ENCODE data around the gene OSMR. TPM values are rescaled to one million over a fixed set of nuclear protein-coding genes. Genes with fewer than 3 reads are reported as not detected.
"Not testable (repeated sequence)": the region's sequence is repeated elsewhere in the genome, so short reads cannot be mapped to it uniquely, and the experiment has no call there.

OSMR gene
- total and polyA plus RNA-seq, 9 of the 15 experiments (the other 6 are each of a cell fraction or from before 2014, with no cell fraction given) = 0.18 to 1.7 (median 0.94) TPM

GRCh38 chr5:38861986-38862770 is 16.4 kb downstream of the OSMR start:
- POLR2A ChIA-PET; H3K36me3 ChIP-seq (ENCODE audit: control insufficient read depth, insufficient read depth, low read length); H3K9me1 ChIP-seq (ENCODE audit: control insufficient read depth, insufficient read depth, low read length); CTCF ChIA-PET (ENCODE audit: low intra/inter-chr PET ratio); BruUV-seq (replicated peaks); H3K27ac ChIP-seq (ENCODE audit: extremely low read depth, low read depth, low read length); H3K79me2 ChIP-seq (ENCODE audit: control insufficient read depth, insufficient read depth, low read length); H3K4me3 ChIP-seq; in situ Hi-C loops (cut with MboI); intact Hi-C loops (cut with micrococcal nuclease); H3K4me1 ChIP-seq (replicated peaks in 1 of 2; ENCODE audit: control insufficient read depth in 2 of 2, insufficient read depth in 2 of 2, low read length in 2 of 2); H3K4me2 ChIP-seq (ENCODE audit: insufficient read depth, low read length); H4K20me1 ChIP-seq (replicated peaks; ENCODE audit: control insufficient read depth, insufficient read depth, low read length); H2AFZ ChIP-seq (ENCODE audit: low read depth, low read length); H3K27me3 ChIP-seq (ENCODE audit: control insufficient read depth in 2 of 2, insufficient read depth in 2 of 2, low read length in 2 of 2); ATAC-seq; FAIRE-seq; H3K9ac ChIP-seq (ENCODE audit: insufficient read depth in 1 of 2, low read depth in 2 of 2, low read length in 2 of 2); DNase-seq (ENCODE audit: extremely low read depth in 1 of 4, low spot score in 3 of 4); H3K9me3 ChIP-seq (replicated peaks; ENCODE audit: control insufficient read depth, insufficient read depth, low read depth, low read length): not testable (repeated sequence)
- WGBS (ENCODE audit: insufficient coverage, low coverage, missing lambda C conversion rate) = 59% methylated on average over 17 of the region's 64 CpGs

DNA sequence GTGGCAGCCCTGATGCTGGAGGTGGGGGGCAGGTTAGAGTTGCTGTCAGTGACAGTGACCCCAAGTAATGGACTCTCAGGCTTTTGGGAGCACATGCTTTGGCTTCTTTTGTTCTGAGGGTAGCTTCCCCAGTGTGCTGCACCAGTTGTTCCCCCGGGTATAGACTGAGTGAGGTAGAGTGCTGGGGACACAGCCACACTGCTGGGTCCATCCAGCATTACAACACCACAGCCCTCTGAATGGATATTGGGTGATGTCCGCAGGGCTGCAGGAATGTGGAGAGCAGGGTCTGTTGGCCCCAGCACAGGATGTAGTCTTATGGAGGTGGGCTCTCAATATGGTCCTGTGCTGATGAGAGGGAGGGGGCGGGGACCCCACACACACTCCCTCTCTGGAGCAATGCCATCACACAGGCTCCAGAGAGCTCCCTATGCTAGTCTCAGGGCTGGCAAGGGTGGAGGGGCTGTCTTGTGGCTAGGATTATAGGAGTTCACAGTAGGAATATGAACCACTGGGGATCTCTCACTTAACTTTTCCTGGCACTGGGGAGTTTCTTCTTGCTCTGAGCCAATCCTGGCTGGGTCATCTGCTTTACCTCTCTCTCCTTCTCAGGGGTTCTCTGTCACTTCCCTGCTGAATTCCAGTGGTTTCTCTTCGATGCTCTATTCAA is 20.7 kb downstream of the OSMR start:
- Histone ChIP-seq H4K20me1 (replicated peaks; ENCODE audit: control insufficient read depth, insufficient read depth, low read length) (no peaks in the 10 kb centered on the region), H3K4me2 (ENCODE audit: insufficient read depth, low read length) (no peak overlapping the region), H3K9ac (ENCODE audit: insufficient read depth in 1 of 2, low read depth in 2 of 2, low read length in 2 of 2) (no peak overlapping the region), H3K36me3 (ENCODE audit: control insufficient read depth, insufficient read depth, low read length) (no peaks in the 10 kb centered on the region), H3K79me2 (ENCODE audit: control insufficient read depth, insufficient read depth, low read length) (no peaks in the 10 kb centered on the region), H3K27ac (ENCODE audit: extremely low read depth, low read depth, low read length) (no peak overlapping the region), H3K4me3 (no peak overlapping the region), H3K4me1 (replicated peaks in 1 of 2; ENCODE audit: control insufficient read depth in 2 of 2, insufficient read depth in 2 of 2, low read length in 2 of 2) (no peaks in the 10 kb centered on the region; a peak in 3 of 5 replicates), H2AFZ (ENCODE audit: low read depth, low read length) (no peak overlapping the region), H3K27me3 (ENCODE audit: control insufficient read depth in 2 of 2, insufficient read depth in 2 of 2, low read length in 2 of 2) (no peaks in the 10 kb centered on the region), H3K9me3 (replicated peaks; ENCODE audit: control insufficient read depth, insufficient read depth, low read depth, low read length) (no peaks in the 10 kb centered on the region), H3K9me1 (ENCODE audit: control insufficient read depth, insufficient read depth, low read length) (no peaks in the 10 kb centered on the region)
- 2% methylated on average over 3 of the region's 4 CpGs for WGBS (ENCODE audit: insufficient coverage, low coverage, missing lambda C conversion rate)
- ATAC-seq (no peak), FAIRE-seq (no peak), DNase-seq (ENCODE audit: extremely low read depth in 1 of 4, low spot score in 3 of 4) (no peak)
- ChIA-PET CTCF (ENCODE audit: low intra/inter-chr PET ratio) (no interaction called here), POLR2A (interaction anchor here (0.6 kb wide), 1 partner anchor 33 kb away, joined by 3 read pairs; no protein-coding TSS in a partner anchor)
- no TSS peak for BruUV-seq (replicated peaks)
- intact Hi-C loops (cut with micrococcal nuclease) = no loop called here
- in situ Hi-C loops (cut with MboI) = no loop called here
- TF ChIP-seq TGIF2 (CRISPR knock-in tag; IDR thresholded peaks at IDR 0.05) = no peak
- no peak for TF ChIP-seq ARID2 (IDR thresholded peaks at IDR 0.05)
- TF ChIP-seq SRSF1 (IDR thresholded peaks at IDR 0.05; ENCODE audit: low read depth, low read length) = no peak
- no peak for TF ChIP-seq PTRF (tag; IDR thresholded peaks at IDR 0.05)
- TF ChIP-seq KAT7 (CRISPR knock-in tag; IDR thresholded peaks at IDR 0.05; ENCODE audit: borderline replicate concordance) = no peak
- TF ChIP-seq EGR1 (conservative IDR thresholded peaks at IDR 0.05) = no peak
- no peak for TF ChIP-seq SMARCB1 (IDR thresholded peaks at IDR 0.05; ENCODE audit: insufficient read length, low read depth)
- TF ChIP-seq TOE1 (IDR thresholded peaks at IDR 0.05; ENCODE audit: borderline replicate concordance) = no peak
- TF ChIP-seq TOE1 (CRISPR knock-in tag; IDR thresholded peaks at IDR 0.05; ENCODE audit: borderline replicate concordance, low read depth) = no peak
- no peak for TF ChIP-seq OTX1 (CRISPR knock-in tag; IDR thresholded peaks at IDR 0.05)
- TF ChIP-seq, protein P1, sequence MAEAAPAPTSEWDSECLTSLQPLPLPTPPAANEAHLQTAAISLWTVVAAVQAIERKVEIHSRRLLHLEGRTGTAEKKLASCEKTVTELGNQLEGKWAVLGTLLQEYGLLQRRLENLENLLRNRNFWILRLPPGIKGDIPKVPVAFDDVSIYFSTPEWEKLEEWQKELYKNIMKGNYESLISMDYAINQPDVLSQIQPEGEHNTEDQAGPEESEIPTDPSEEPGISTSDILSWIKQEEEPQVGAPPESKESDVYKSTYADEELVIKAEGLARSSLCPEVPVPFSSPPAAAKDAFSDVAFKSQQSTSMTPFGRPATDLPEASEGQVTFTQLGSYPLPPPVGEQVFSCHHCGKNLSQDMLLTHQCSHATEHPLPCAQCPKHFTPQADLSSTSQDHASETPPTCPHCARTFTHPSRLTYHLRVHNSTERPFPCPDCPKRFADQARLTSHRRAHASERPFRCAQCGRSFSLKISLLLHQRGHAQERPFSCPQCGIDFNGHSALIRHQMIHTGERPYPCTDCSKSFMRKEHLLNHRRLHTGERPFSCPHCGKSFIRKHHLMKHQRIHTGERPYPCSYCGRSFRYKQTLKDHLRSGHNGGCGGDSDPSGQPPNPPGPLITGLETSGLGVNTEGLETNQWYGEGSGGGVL (CRISPR knock-in tag; IDR thresholded peaks at IDR 0.05) = no peak
- TF ChIP-seq MYBL2 (IDR thresholded peaks at IDR 0.05; ENCODE audit: low read depth) = no peak
- no peak for TF ChIP-seq MYBL2 (CRISPR knock-in tag; IDR thresholded peaks at IDR 0.05; ENCODE audit: borderline replicate concordance)
- no peak for TF ChIP-seq NEUROD1 (IDR thresholded peaks at IDR 0.05; ENCODE audit: borderline replicate concordance, low read depth, low read length, partially characterized antibody)
